ENCODE results near the gene FLT3.

GRCh38 chr13:27988520-27988919, 111.9 kb downstream of the FLT3 start, which contains the start of gene URAD:
- TF ChIP-seq FOXM1 (IDR thresholded peaks at IDR 0.05; ENCODE audit: low read depth) (no peak), IRF3 (IDR thresholded peaks at IDR 0.05; ENCODE audit: low read depth, low read length) (no peak), EZH2phosphoT487 (IDR thresholded peaks at IDR 0.05; ENCODE audit: borderline replicate concordance, low read depth) (no peak), CTCF (IDR thresholded peaks at IDR 0.05) (no peak), TEAD4 (IDR thresholded peaks at IDR 0.05; ENCODE audit: borderline replicate concordance, insufficient read depth) (no peak), YY1 (IDR thresholded peaks at IDR 0.05; ENCODE audit: low read depth) (no peak), MAX (IDR thresholded peaks at IDR 0.05; ENCODE audit: low read depth) (no peak), JUND (IDR thresholded peaks at IDR 0.05) (no peak)
